GM15510 (cell line): Measurements from ENCODE around the gene GYPC.

Source experiments
- POLR2A ChIP-seq: IDR thresholded peaks from 3 replicates; pipeline ENCODE4 v1.6.1; 2011; ENCODE audit warnings: borderline replicate concordance; ENCODE audit not compliant: insufficient read length; ENCODE audit errors: extremely low read depth

The GYPC gene

DNA sequence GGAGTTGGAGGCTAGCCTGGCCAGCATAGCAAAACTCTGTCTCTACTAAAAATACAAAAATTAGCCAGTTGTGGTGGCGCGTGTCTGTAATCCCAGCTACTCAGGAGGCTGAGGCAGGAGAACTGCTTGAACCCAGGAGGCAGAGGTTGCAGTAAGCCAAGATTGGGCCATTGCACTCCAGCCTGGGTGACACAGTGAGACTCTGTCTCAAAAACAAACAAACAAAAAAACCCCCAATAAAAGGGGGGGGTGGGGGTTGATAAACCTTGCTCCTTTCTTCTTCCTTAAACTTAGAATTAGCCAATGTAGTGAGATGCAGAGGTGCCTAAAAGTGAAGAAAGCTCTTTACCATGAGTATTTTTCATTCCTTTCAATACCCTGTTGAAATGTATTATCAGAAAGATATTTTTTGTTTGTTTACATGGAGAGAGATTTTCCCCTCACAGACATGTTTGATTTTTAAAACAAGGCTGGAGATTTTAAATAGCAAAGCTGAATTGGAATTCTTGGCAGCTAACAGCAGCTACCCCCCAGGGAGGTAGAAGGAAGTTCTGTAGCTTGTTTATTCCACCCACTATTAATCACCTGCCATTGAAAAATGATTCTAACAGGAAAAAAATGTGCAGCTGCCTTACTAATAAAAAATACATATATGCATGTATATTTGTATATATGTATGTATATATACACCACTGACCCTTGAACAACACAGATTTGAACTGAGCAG, 48.6 kb downstream of the GYPC start:
- no peak for TF ChIP-seq POLR2A

DNA sequence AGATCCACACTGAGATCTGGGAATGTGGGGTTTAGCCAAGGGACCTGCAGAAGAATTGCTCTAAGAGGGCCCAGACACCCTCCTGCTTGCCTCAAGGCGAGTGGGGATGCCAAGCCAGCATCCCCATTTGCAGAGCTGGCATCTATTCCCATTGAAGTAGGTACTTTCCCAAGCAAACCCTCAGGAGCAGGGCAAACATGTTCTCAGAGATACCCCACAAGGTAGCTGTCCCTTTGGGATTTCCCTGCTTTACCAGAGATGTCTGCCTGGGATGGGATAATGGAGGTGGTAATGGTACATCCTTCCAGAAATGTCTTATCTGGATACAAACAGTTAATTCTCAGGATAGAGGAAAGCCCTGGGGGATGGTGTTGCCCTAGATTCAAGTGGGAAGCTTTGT, 51.2 kb downstream of the GYPC start:
- TF ChIP-seq POLR2A: no peak

DNA sequence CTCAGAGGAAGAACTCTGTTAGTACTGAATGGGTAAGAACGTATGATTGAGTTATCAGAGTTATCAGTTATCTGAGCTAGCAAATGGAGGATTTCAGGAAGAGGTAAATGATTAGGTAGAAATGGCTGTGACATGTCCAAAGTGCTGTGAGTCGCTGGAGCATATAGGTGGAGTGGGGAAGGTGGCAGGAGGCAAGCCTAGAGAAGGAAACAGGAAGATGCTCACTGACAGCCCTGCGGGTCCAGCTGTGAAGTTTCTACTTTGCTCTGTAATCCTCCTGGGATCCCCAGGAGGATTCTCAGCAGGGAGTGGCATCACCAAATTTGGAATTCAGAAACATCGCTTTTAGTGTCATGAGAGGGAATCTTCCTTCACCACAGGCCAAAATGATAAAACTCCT, 52.0 kb downstream of the GYPC start:
- TF ChIP-seq POLR2A: no peak

DNA sequence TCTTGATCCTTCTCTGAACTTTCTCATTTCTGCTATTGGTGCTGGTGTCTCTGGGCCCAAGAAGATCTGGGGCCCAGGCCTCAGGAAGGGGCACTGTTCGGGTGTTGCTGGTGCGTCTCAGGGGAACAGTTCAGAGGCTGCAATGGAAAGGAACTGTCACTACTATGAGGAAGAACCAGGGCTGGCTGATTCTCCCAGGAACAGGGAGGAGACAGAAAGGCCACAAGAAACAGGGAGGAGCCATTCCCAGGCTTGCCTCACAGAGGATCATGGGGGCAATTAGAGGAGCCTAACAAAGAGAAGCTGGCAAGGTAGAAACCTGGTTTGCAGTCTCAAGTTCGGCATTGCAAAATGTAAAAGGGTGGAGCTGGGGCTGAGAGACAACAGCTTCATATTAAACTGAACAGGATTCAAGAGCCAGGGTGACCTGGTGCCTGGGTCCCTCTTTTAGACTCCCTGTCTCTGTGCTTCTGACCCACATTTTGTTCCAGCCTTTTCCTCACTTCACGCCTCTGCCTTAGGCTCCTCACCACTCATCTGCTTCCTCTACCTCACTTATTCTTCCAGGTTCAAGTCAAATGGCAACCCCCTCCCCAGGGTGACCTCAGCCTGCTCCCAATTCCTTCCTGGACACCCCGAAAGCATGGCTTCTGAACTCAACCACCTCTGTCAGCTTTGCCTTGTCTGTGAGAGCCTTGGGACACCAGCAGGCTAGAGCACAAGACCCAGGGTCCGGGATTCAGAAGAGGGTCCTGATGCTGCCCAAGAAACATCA, 58.4 kb downstream of the GYPC start:
- no peak for TF ChIP-seq POLR2A

DNA sequence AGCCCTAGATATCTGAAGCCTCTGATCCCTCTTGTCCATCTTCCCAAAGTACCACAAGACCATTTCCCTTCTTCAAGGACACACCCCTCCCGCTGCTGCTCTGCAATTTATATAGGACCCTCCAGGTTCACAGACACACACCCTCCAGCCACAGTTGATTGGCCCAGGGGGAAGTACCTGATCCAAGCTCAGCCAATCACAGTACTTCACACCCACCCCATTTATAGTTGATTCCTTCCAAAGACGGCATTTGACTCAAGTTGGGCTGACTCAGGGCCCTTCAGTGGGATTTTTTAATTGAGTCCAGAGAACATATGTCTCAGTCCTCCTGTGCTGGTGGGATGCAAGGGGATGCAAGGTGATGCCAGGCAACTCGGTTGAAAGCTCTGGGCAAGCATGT, 59.2 kb downstream of the GYPC start:
- TF ChIP-seq POLR2A: no peak

DNA sequence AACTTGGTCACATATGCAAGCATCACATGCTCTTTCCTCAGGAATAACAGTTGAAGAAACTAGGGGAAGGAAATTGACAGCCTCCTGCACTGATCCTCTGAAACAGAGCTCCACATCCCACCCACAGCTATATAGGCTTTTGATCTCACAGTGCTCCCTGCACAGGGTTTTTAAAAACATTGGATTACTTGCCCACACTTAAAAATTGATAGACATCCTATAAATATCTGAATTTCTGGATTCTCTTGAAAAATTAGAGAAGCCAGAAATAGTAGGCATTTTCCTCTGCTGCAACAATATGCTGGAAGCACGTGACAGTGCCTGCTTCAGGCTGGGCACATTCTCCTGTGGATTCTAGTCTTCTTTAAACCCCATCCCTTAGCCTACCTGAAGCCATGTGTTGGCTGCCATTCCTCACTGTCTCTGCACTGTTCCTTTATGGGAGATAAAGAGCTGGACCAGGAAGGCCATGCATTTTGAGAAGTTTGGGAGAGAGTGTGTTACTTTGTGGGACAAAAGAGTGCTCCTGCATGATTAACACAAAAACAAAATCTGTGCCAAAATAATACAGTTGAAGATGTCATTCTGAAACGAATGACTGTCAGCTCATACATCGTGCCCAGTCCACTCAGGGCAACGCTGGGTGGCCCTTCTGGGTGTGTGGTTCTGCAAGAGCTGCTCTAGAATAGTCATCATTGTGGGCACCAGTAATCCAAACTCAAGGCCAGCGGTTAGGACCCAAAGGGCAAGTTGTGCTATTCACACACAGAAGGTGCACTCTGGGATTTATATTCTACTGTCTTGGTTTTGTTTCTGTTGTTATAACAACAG, 59.8 kb downstream of the GYPC start:
- no peak for TF ChIP-seq POLR2A

DNA sequence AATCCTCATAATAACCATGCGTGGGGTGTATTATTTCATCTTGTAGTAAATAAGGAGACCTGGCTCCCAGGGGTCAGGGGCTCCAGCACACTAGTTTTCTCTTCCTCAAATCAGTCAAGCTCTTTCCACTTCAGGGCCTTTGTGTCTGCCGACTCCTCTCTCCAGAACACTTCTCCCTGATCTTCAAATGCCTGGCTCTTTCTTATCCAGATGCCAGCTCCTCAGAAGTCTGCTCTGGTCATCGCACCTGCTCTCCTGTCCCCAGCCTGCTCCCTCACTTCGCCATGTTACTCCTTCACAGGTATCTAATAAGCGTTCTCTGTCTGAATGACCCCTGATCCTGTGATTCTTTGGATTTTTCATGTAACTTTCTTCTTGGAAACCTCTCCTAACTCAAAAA, 62.0 kb downstream of the GYPC start:
- TF ChIP-seq POLR2A: no peak

DNA sequence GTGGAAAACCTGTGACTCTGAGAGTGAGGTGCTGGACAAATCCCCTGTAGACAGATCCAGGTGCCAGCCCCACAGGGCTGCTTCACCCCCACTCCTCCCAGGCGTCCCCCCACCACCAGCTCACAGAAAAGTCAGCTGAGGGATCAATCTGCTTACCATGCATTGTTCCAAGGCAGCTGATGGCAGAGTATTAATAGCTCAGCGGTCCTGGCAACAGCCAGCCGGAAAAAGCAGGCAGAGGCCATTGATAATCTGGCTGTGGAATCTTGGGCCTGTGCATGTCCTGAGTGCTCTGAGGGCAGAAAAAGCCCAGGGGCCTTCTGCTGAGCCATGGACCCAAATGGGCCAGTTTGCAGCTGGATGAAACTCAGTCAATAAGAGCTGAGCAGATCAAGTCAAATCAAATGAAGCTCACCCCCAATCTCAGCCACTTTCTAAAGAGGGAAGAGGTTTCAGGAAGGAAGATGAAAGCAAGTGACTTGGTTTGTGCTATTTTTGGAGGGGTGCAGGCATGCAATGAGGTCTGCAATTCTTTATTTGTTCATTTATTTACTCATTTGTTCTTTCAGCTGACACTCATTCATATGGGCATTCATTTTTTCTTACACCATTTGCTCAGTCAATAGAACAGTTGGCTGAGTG, 63.4 kb downstream of the GYPC start:
- TF ChIP-seq POLR2A: no peak

DNA sequence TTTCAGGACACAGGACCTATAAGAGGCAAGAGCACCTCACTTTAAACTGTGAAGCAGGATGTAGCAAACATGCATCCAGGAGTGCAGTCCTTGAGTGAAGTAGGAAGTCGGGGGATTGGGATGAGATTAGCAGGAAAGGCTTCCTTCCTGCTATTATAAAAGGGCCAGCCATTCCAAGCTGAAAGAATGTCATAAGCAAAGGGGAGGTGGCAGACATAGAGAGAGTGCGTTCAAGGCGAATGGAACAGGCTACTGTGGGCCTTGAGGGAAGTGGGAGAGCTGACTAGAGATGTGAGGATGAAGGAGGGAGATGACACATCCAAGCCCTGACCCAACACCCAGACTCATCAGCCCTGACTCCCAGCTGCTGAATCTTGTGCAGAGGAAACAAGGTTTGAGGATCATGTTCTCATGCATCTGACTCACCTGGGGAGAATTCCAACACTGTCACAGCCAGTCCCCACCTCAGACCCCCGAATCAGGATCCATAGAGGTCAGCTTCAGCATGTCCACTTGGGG, 63.9 kb downstream of the GYPC start:
- TF ChIP-seq POLR2A: no peak

DNA sequence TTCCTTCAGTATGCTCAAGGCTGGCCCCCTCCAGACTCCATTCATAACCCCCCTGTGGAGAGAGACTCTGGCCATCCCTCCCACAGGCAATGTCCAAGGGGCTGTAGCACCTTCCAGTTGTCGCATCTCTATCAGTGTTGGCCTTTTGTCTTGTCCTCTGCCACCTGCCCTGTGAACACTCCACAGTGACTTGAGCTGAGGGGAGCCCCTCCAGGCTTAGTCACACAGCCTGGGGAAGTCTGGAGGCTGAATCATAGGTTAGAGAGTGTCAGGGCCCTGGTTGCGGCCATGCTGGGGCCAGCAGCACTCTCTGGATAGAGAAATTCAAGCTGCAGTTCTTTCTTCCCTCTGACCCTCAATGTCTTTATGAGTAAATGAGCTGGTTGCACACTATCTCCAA, 64.7 kb downstream of the GYPC start:
- no peak for TF ChIP-seq POLR2A

DNA sequence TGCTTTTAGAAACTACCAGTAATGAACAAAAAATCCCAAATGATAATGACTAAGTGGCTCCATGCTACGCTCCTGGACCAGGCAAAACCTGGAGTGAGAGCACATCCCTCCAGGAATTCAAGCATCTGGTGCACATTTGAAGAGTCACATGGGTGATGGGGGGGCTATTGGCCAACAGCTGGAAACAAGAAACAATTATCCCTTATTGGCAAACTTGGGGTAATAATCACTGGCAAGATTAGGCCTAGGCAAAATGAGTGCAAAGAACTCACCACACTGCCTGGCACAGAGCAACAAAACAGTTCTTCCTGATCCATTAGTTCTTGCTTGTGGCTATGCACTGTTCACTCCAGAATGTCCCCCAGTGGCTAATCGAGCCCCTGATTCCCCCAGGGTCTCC, 66.1 kb downstream of the GYPC start:
- TF ChIP-seq POLR2A: no peak

DNA sequence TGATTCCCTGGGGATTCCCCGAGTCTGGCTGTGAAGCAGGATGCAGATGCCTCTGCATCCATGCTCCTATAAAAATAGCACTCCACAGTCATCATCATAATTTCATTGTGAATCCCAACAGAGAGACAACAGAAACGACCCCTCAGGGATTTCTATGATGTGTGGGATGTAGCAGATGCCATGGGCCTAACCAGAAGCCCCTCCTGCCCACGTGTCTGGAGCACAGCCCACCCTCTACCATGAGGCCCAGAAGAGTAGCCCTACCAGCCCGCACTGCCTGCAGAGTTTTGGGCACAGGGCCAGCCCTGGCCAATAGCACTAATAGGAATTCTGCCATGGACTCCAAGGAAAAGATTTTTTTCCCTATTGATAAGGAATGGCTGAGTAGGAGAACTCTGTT, 66.6 kb downstream of the GYPC start:
- no peak for TF ChIP-seq POLR2A

DNA sequence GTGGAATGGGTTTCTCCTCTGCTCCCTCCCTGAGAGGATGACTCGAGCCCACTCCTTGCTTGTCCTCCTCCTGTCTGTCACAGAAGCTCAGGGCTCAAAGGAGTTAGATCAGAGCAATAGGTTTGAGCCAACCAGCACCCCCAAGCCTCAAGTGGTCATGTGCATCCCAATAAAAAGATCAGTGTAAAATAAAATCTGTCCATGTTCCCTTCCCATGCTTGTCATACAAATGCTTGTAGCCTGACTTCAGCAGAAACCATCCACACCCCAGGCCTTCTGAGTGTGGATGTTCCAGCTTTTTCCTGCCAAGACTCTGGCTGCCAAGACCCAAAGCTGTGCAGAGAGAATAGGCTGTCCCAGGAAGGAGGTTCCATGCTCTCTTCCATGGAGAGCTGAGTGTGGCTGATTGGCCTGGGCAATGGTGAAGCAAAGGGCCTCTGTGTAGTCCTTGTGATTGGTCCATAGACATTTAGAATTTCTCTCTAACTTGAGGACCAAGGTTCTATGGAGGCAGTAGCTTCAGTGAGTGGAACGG, 67.4 kb downstream of the GYPC start:
- no peak for TF ChIP-seq POLR2A

DNA sequence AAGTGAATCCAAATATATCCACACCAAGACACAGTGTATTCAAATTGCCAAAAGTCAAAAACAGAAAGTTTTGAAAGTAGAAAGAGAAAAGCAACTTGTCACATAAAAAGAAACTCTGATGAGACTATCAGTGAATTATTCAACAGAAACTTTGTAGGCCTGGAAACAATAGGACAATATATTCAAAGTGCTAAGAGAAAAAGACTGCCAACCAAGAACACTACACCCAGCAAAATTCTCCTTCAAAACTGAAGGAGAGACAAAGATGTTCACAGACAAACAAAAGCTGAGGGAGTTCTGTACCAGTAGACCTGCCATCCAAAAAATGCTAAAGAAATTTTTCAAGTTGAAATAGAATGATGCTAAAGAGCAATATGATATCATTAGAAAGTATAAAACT, 69.6 kb downstream of the GYPC start:
- no peak for TF ChIP-seq POLR2A

DNA sequence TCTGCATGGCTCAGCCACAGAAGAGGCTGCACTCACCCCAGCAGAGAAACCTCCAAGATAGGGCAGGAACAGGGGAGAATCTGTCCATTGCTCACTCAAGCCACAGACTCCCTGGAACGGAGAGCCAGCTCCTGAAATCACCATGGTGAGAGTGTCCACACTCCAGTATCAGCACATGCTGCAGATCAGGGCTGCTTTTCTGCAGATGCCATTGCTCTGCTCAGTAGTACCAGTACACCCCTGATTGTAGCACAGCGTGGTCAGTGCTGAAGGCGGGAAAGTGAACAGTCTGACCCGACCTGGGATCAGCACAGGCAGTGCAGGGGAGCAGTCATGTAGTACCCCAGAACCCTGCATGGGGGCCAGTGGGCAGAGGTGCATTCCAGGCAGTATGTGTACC, 73.9 kb downstream of the GYPC start:
- no peak for TF ChIP-seq POLR2A

DNA sequence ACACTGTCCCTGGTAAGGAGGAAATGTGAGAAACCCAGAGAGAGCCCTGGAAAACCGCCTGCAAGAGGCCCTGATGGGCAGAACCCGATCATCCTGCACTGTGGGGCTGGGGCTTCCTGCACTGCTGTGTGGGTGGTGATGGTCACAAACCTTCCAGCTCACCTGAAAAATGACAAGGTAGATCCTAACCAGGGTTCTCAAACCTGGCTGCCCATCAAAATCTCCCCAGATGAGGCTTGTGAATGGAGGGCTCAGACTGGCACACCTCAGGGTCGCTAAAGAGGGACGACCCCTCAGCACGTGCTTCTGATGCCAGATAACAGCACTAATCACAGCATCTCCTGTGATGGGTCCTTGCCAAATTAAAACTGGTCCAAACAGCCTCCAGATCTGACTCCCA, 74.7 kb downstream of the GYPC start:
- TF ChIP-seq POLR2A: no peak

DNA sequence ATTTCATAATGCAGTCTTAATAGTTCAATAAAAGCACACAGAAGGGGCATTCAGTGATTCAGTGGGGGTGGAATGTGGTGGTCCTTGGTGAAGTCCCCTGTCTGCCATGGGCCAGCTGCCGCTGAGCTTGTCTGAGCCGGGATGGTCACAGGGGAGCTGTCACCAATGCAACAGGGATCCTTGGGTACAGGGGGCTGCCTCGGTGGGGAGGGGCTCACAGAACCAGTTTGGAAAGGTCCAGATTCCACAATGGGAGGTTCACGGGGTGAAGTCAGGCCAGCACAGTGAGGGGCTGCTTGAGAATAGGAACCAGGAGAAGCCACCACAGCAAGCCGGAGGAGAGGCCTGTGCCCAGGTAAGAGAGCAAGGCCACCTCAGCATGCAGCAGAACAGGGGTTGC, 75.4 kb downstream of the GYPC start:
- no peak for TF ChIP-seq POLR2A
